Suprapubic skin (tissue), 4 donors: ENCODE results near the gene CBLIF. TPM values are rescaled to one million over a fixed set of nuclear protein-coding genes. Genes with fewer than 3 reads are reported as not detected.

Experiments
- DNase-seq, 2 donors: peaks; one replicate each; pipeline ENCODE4 v3.0.0-alpha.2; 2019; ENCODE audit warnings: low spot score in 2 of 2
- H3K27ac ChIP-seq: fragments of 200-600 bp; sonication (generic); one replicate; pipeline ENCODE4 v1.5.1; 2019
- H3K27me3 ChIP-seq: fragments of 200-600 bp; sonication (generic); one replicate; pipeline ENCODE4 v1.5.1; 2019
- H3K36me3 ChIP-seq: fragments of 200-600 bp; sonication (generic); one replicate; pipeline ENCODE4 v1.5.1; 2019
- H3K4me1 ChIP-seq: fragments of 200-600 bp; sonication (generic); one replicate; pipeline ENCODE4 v1.5.1; 2019
- H3K4me3 ChIP-seq: fragments of 200-600 bp; sonication (generic); one replicate; pipeline ENCODE4 v1.5.1; 2019; ENCODE audit warnings: mild to moderate bottlenecking
- H3K9me3 ChIP-seq: fragments of 200-600 bp; sonication (generic); one replicate; pipeline ENCODE4 v1.5.1; 2019
- CTCF ChIP-seq, 2 donors: fragments of 200-600 bp in 1 of 2; fragments of 450-650 bp in 1 of 2; sonication (generic) in 1 of 2; IDR thresholded peaks; one replicate each; pipeline ENCODE4 v1.5.1; 2016 to 2019; ENCODE audit warnings: antibody characterized with exemption in 2 of 2, mild to moderate bottlenecking in 1 of 2, moderate library complexity in 1 of 2
- EP300 ChIP-seq: sonication (generic); formaldehyde crosslinking; IDR thresholded peaks from one replicate; pipeline ENCODE4 v1.6.1; 2017; ENCODE audit warnings: antibody characterized with exemption
- POLR2A ChIP-seq, 2 donors: fragments of 450-650 bp; IDR thresholded peaks; one replicate each; pipeline ENCODE4 v1.6.1; 2017; ENCODE audit warnings: antibody characterized with exemption in 2 of 2, mild to moderate bottlenecking in 2 of 2, moderate library complexity in 2 of 2
- POLR2AphosphoS5 ChIP-seq, 3 donors: sonication (generic); formaldehyde crosslinking; IDR thresholded peaks; one replicate each; pipeline ENCODE4 v1.6.1; 2017; ENCODE audit warnings: antibody characterized with exemption in 3 of 3
- WGBS: methylation state at CpG from one replicate; pipeline ENCODE4 v1.1.5; 2018; 5-methylcytosine and 5-hydroxymethylcytosine counted together
- total RNA-seq, 4 donors: library from RNA; depleted of rRNA; stranded (reverse); fragments of >200 nt; gene quantifications; one replicate each; pipeline ENCODE4 v1.1.0, GENCODE V29; 2016

Gene CBLIF
- total RNA-seq, 4 donors from 2014 or later: not detected

GRCh38 chr11:59866836-59867235 lies 21.5 kb upstream of the CBLIF start:
- no peak for DNase-seq
- Histone ChIP-seq H3K36me3 (no peaks in the 10 kb centered on the region), H3K9me3 (no peaks in the 10 kb centered on the region), H3K4me1 (no peaks in the 10 kb centered on the region), H3K4me3 (no peak overlapping the region), H3K27ac (no peak overlapping the region), H3K27me3 (no peaks in the 10 kb centered on the region)
- 71% methylated on average over 1 of the region's 1 CpG for WGBS
- TF ChIP-seq POLR2A (IDR thresholded peaks at IDR 0.05) (no peak), POLR2AphosphoS5 (IDR thresholded peaks at IDR 0.05) (no peak), EP300 (no peak), CTCF (IDR thresholded peaks at IDR 0.05) (no peak)

DNA sequence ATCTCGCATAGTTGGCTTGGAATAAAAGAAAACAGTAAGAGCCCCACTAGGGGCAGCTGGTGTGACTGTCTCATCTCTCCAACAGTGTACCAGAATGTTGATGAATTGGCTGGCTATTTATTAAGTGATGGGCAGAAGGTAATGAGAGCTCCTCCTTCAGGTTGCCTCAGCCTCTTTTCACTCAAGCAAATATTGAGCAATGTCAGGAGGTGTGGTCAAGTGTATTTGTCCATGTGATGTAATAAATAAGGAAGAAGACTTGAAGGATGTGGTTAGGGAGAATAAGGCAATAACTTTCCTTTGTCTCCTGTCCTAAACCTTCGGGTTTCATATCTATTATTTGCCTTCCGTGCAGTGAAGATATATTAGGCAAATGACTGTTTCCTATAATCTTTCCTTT lies 21.1 kb upstream of the CBLIF start, which contains the start of gene TCN1:
Gene TCN1, minus strand, starts transcription at position 91 of the 400 bp plus-strand sequence. Its CDS starts 17 bp downstream, at position 74.
- TF ChIP-seq CTCF (IDR thresholded peaks at IDR 0.05): no peak
- no peak for TF ChIP-seq POLR2A (IDR thresholded peaks at IDR 0.05)
- no peak for TF ChIP-seq POLR2AphosphoS5 (IDR thresholded peaks at IDR 0.05)
- TF ChIP-seq EP300: no peak
- Histone ChIP-seq H3K27me3 (no peaks in the 10 kb centered on the region), H3K27ac (peak within 1 kb of the TSS; percentile 50), H3K4me3 (no peak within 1 kb of the TSS), H3K9me3 (no peaks in the 10 kb centered on the region), H3K36me3 (no peaks in the 10 kb centered on the region), H3K4me1 (no peaks in the 10 kb centered on the region)
- 71% methylated on average over 3 of the region's 3 CpGs for WGBS
- DNase-seq: no peak

DNA sequence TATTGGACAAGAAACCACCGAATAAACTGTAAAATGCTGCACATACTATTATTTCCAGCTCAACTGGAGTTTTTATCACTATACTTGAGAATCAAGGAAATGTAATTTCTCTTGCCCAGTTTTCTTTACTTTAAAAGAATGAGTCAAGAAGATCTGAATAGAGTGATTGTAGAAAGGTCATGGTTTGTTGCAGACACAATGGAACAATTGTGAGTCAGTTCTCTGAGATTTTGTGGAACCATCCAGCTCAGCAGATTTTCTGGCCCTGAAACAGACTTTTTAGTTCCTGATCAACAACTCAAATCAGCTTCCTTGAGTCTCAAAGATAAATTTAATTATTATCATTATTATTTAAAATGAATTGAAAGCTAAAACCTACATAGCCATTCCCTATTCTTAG lies 19.7 kb upstream of the CBLIF start:
- H3K4me1 ChIP-seq: no peaks in the 10 kb centered on the region
- H3K4me3 ChIP-seq: no peak overlapping the region
- no peak for TF ChIP-seq POLR2A (IDR thresholded peaks at IDR 0.05)
- TF ChIP-seq POLR2AphosphoS5 (IDR thresholded peaks at IDR 0.05): no peak
- TF ChIP-seq EP300: no peak
- no peak for TF ChIP-seq CTCF (IDR thresholded peaks at IDR 0.05)
- no peak for DNase-seq
- H3K27ac ChIP-seq: peak overlapping the region; percentile 50
- no peaks in the 10 kb centered on the region for H3K36me3 ChIP-seq
- H3K27me3 ChIP-seq: no peaks in the 10 kb centered on the region
- H3K9me3 ChIP-seq: no peaks in the 10 kb centered on the region
- WGBS: 81% methylated on average over 1 of the region's 1 CpG

DNA sequence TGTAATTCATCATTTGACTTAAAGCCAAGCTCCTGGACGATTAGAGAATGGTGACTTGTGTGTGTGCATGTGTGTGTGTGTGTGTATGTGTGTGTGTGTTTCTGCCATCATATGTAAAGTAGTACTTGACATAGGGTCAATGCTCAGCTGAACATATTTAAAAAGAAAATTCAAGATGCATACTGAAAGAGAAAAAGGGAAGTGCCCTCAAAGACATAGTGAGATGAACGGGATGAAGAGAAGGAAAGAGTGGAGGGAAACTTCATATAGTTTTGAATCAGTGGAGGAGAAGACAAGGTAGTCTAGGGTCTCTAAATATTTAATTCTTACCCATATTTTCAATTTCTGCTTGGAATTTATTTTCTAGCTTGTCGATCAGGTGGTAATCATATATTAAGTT lies 17.0 kb upstream of the CBLIF start:
- H3K36me3 ChIP-seq: no peaks in the 10 kb centered on the region
- no peaks in the 10 kb centered on the region for H3K9me3 ChIP-seq
- 70% methylated on average over 3 of the region's 3 CpGs for WGBS
- TF ChIP-seq EP300 (no peak), CTCF (IDR thresholded peaks at IDR 0.05) (no peak), POLR2A (IDR thresholded peaks at IDR 0.05) (no peak), POLR2AphosphoS5 (IDR thresholded peaks at IDR 0.05) (no peak)
- no peaks in the 10 kb centered on the region for H3K27me3 ChIP-seq
- no peak overlapping the region for H3K27ac ChIP-seq
- H3K4me3 ChIP-seq: no peak overlapping the region
- DNase-seq: no peak
- peaks cover 2% of the 10 kb centered on the region for H3K4me1 ChIP-seq

DNA sequence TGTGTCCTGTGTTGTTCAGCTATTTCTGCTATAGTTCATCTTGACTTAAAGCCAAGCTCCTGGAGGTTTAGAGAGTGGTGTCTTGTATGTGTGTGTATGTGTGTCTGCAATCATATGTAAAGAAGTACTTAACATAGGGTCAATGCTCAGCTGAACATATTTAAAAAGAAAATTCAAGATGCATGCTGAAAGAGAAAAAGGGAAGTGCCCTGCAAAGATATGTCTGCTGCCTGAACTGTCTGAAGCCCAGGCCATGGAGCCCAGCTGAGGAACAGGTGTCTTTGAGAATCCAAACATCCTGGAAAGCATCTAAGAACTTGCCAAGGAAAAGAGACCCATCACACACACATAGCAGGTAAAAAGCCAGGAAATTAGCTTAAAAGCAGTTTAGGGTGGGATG lies 14.4 kb upstream of the CBLIF start:
- H3K27ac ChIP-seq: no peak overlapping the region
- H3K4me1 ChIP-seq: peaks cover 4% of the 10 kb centered on the region
- H3K9me3 ChIP-seq: no peaks in the 10 kb centered on the region
- DNase-seq: no peak
- H3K27me3 ChIP-seq: no peaks in the 10 kb centered on the region
- no peak for TF ChIP-seq POLR2AphosphoS5 (IDR thresholded peaks at IDR 0.05)
- no peak for TF ChIP-seq EP300
- no peak for TF ChIP-seq POLR2A (IDR thresholded peaks at IDR 0.05)
- no peak for TF ChIP-seq CTCF (IDR thresholded peaks at IDR 0.05)
- no peaks in the 10 kb centered on the region for H3K36me3 ChIP-seq
- H3K4me3 ChIP-seq: no peak overlapping the region
